KG1 (cell line): ENCODE results near the gene RGS6.

Experiments
- DNase-seq: peaks from one replicate; lab custom pipeline; 2025; lab: John Stamatoyannopoulos, UW

Gene RGS6

GRCh38 chr14:72553656-72554055, 621.4 kb downstream of the RGS6 start:
- DNase-seq: no peak

GRCh38 chr14:72554401-72554800, 622.2 kb downstream of the RGS6 start:
- DNase-seq: no peak

- no peak for DNase-seq
Observed at GRCh38 chr14:72554994-72555608, 622.9 kb downstream of the RGS6 start.

GRCh38 chr14:72555609-72556000, 623.4 kb downstream of the RGS6 start:
- DNase-seq: no peak

GRCh38 chr14:72557671-72558070, 625.4 kb downstream of the RGS6 start:
- DNase-seq: no peak

GRCh38 chr14:72558721-72559120, 626.5 kb downstream of the RGS6 start:
- no peak for DNase-seq

GRCh38 chr14:72559202-72559601, 627.0 kb downstream of the RGS6 start:
- DNase-seq: no peak

- no peak for DNase-seq
Observed at GRCh38 chr14:72559669-72560255, 627.5 kb downstream of the RGS6 start.

- no peak for DNase-seq
Observed at GRCh38 chr14:72560331-72560730, 628.1 kb downstream of the RGS6 start.

GRCh38 chr14:72560889-72561493, 628.8 kb downstream of the RGS6 start:
- no peak for DNase-seq

GRCh38 chr14:72562300-72562699, 630.1 kb downstream of the RGS6 start:
- no peak for DNase-seq

- DNase-seq: no peak
Observed at GRCh38 chr14:72563676-72564075, 631.4 kb downstream of the RGS6 start.

- DNase-seq: no peak
Observed at GRCh38 chr14:72565149-72565559, 632.9 kb downstream of the RGS6 start.

GRCh38 chr14:72565917-72566316, 633.7 kb downstream of the RGS6 start:
- no peak for DNase-seq

- DNase-seq: no peak
Observed at GRCh38 chr14:72567226-72567625, 635.0 kb downstream of the RGS6 start.

- DNase-seq: no peak
Observed at GRCh38 chr14:72568296-72568992, 636.2 kb downstream of the RGS6 start.

GRCh38 chr14:72573725-72574417, 641.6 kb downstream of the RGS6 start:
- no peak for DNase-seq

- no peak for DNase-seq
Observed at GRCh38 chr14:72574715-72575114, 642.5 kb downstream of the RGS6 start.

GRCh38 chr14:72576258-72576657, 644.0 kb downstream of the RGS6 start:
- DNase-seq: no peak

GRCh38 chr14:72577521-72577920, 645.3 kb downstream of the RGS6 start:
- no peak for DNase-seq

GRCh38 chr14:72578514-72578913, 646.3 kb downstream of the RGS6 start:
- DNase-seq: no peak

- DNase-seq: no peak
Observed at GRCh38 chr14:72582582-72582981, 650.4 kb downstream of the RGS6 start.
